Adrenal gland (tissue), 12 donors: ENCODE data around the gene TP53I11. TPM values are rescaled to one million over a fixed set of nuclear protein-coding genes. Genes with fewer than 3 reads are reported as not detected.

Experiments used
- DNase-seq, 7 donors: peaks; one replicate each; pipeline ENCODE4 v3.0.0-alpha.2; 2019 to 2020
- H3K27ac ChIP-seq, 5 donors: fragments of 200-600 bp; sonication (generic) in 4 of 5; 1 replicate in 3 of 5; 2 replicates in 2 of 5; pipeline versions ENCODE4 v1.5.1 to v1.8.0; 2016 to 2020; ENCODE audit warnings: mild to moderate bottlenecking in 1 of 5
- H3K27me3 ChIP-seq: fragments of 200-600 bp; 2 replicates; pipeline ENCODE4 v1.8.0; 2021
- H3K36me3 ChIP-seq, 2 donors: fragments of 200-600 bp; replicated peaks in 1 of 2; 1 replicate in 1 of 2; 2 replicates in 1 of 2; pipeline versions ENCODE4 v1.5.1 to v1.8.0; 2018 to 2022
- H3K4me1 ChIP-seq, 2 donors: fragments of 200-600 bp; replicated peaks in 1 of 2; 1 replicate in 1 of 2; 2 replicates in 1 of 2; pipeline versions ENCODE4 v1.5.1 to v1.8.0; 2018 to 2021
- H3K4me3 ChIP-seq, 4 donors: fragments of 200-600 bp; sonication (generic) in 3 of 4; one replicate each; pipeline ENCODE4 v1.5.1; 2016 to 2018
- H3K9me3 ChIP-seq, 3 donors: fragments of 200-600 bp; sonication (generic) in 1 of 3; replicated peaks in 1 of 3; 1 replicate in 2 of 3; 2 replicates in 1 of 3; pipeline versions ENCODE4 v1.5.1 to v1.8.0; 2016 to 2021
- CTCF ChIP-seq, 6 experiments: fragments of 450-650 bp in 4 of 6; fragments of 200-600 bp in 2 of 6; sonication (generic) in 1 of 6; IDR thresholded peaks; 1 replicate in 5 of 6; 2 replicates in 1 of 6; pipeline versions ENCODE4 v1.5.1 to v1.8.0; 2016 to 2021; ENCODE audit warnings: antibody characterized with exemption in 6 of 6, mild to moderate bottlenecking in 2 of 6, moderate library complexity in 1 of 6
- POLR2A ChIP-seq, 2 donors: fragments of 450-650 bp; IDR thresholded peaks; one replicate each; pipeline ENCODE4 v1.6.1; 2017; ENCODE audit warnings: antibody characterized with exemption in 2 of 2, mild to moderate bottlenecking in 2 of 2, moderate library complexity in 1 of 2
- WGBS, 4 donors: extraction: QIAGEN DNeasy Blood & Tissue Kit in 2 of 4; methylation state at CpG; one replicate each; pipeline versions ENCODE4 v1.1.5 to v1.1.7; 2013 to 2017; 5-methylcytosine and 5-hydroxymethylcytosine counted together
- intact Hi-C, 2 donors: fragments of 100-400 bp; cut with DNase I; formaldehyde crosslinking; loops; one replicate each; pipeline versions ENCODE4 v1.14.1 to v1.15.0; 2022 to 2023
- polyA plus RNA-seq, 3 donors: library from polyadenylated mRNA; stranded (reverse); fragments of 200-250 nt in 2 of 3; fragments of 350-450 nt in 1 of 3; fragmentation: Illumina TruSeq in 1 of 3; extraction: RNeasy Lipid Tissue Mini Kit (QIAGEN cat#74804) in 1 of 3; gene quantifications; one replicate each; pipeline ENCODE4 v1.2.3, GENCODE V29; 2013 to 2014
- total RNA-seq, 9 donors: library from RNA; depleted of rRNA in 4 of 9; stranded (reverse); fragments of >200 nt in 4 of 9; fragments of 120-200 nt in 1 of 9; fragmentation: NEBNext Ultra II Directional in 1 of 9; extraction: Animal tissue kit (Norgen Biotek cat#: 25700) in 1 of 9; gene quantifications; one replicate each; pipeline versions ENCODE4 v1.1.0 to v1.2.4, GENCODE V29; 2013 to 2023
- donor health status: healthy with polysubstance abuse.
- donor health status: Bipolar disorder and iron deficiency.
- donor health status: DM: yes; HTN: yes; CAD: no.
- donor health status: DM: no; HTN: no; CAD: no.
- donor health status: DM: no; HTN: no; CAD: no.
- donor health status: DM: yes; HTN: yes; CAD: no.

The TP53I11 gene
- total and polyA plus RNA-seq, 12 donors = 3.5 to 55.7 (median 31.0) TPM

- H3K27me3 ChIP-seq = no peaks in the 10 kb centered on the region
- 85 to 100% (median 91%) methylated on average over 4 to 7 of the region's 7 CpGs for WGBS, 4 donors
- H3K4me3 ChIP-seq = no peak overlapping the region
- H3K4me1 ChIP-seq = peaks cover 3 to 18% of the 10 kb centered on the region in 2 donors
- DNase-seq = no peak
- H3K36me3 ChIP-seq = no peaks in the 10 kb centered on the region
- H3K9me3 ChIP-seq = no peaks in the 10 kb centered on the region
- TF ChIP-seq CTCF (IDR thresholded peaks at IDR 0.05) (no peak), POLR2A (IDR thresholded peaks at IDR 0.05) (no peak)
- H3K27ac ChIP-seq = peak overlapping the region in 3 of 5 donors; percentile 39 to 78 (median 54)
- intact Hi-C loops = loop anchor here (5.0 to 10.0 kb wide), 3 partner anchors 108 to 338 kb away; partner anchors contain the start of gene TSPAN18 (in 1 of the 2)
Measured at GRCh38 chr11:44892843-44893242, 57.8 kb downstream of the TP53I11 start.

- H3K4me3 ChIP-seq = no peak overlapping the region
- intact Hi-C loops = loop anchor here in 1 of 2 donors (5.0 kb wide), 1 partner anchor 162 kb away; the partner anchor contains the start of gene TSPAN18
- no peak overlapping the region for H3K27ac ChIP-seq
- H3K4me1 ChIP-seq = peaks cover 3 to 32% of the 10 kb centered on the region in 2 donors
- WGBS, 4 donors = 90 to 100% (median 91%) methylated on average over 1 of the region's 1 CpG; no CpG with 5 or more reads in 1 of the 4 donors
- no peaks in the 10 kb centered on the region for H3K36me3 ChIP-seq
- no peak for DNase-seq
- TF ChIP-seq CTCF (IDR thresholded peaks at IDR 0.05) (no peak), POLR2A (IDR thresholded peaks at IDR 0.05) (no peak)
- H3K27me3 ChIP-seq = no peaks in the 10 kb centered on the region
- no peaks in the 10 kb centered on the region for H3K9me3 ChIP-seq
Measured at GRCh38 chr11:44889266-44889665, 61.4 kb downstream of the TP53I11 start.

- WGBS, 4 donors = 75 to 92% (median 85%) methylated on average over 1 to 3 of the region's 3 CpGs
- no peak for DNase-seq
- intact Hi-C loops = loop anchor here in 1 of 2 donors (5.0 kb wide), 1 partner anchor 160 kb away; the partner anchor contains the start of gene TSPAN18
- Histone ChIP-seq H3K4me1 (peaks cover 0 to 15% of the 10 kb centered on the region in 2 donors), H3K27ac (no peak overlapping the region), H3K27me3 (no peaks in the 10 kb centered on the region), H3K36me3 (no peaks in the 10 kb centered on the region), H3K4me3 (no peak overlapping the region), H3K9me3 (no peaks in the 10 kb centered on the region)
- TF ChIP-seq CTCF (IDR thresholded peaks at IDR 0.05) = no peak
Measured at GRCh38 chr11:44887636-44888035, 63.0 kb downstream of the TP53I11 start.

GRCh38 chr11:44886790-44887140 is 63.9 kb downstream of the TP53I11 start:
- peak in 3 of 7 donors; percentile 47 to 56 (median 51) for DNase-seq
- no peaks in the 10 kb centered on the region for H3K9me3 ChIP-seq
- intact Hi-C loops = loop anchor here in 1 of 2 donors (5.0 kb wide), 1 partner anchor 159 kb away; the partner anchor contains the start of gene TSPAN18
- H3K27ac ChIP-seq = peak overlapping the region in 2 of 5 donors; percentile 27 to 65
- H3K4me3 ChIP-seq = no peak overlapping the region
- H3K27me3 ChIP-seq = no peaks in the 10 kb centered on the region
- TF ChIP-seq POLR2A (IDR thresholded peaks at IDR 0.05) (no peak), CTCF (IDR thresholded peaks at IDR 0.05) (no peak)
- H3K36me3 ChIP-seq = no peaks in the 10 kb centered on the region
- 44 to 55% (median 51%) methylated on average over 3 of the region's 3 CpGs for WGBS, 4 donors
- peaks cover 0 to 15% of the 10 kb centered on the region in 2 donors for H3K4me1 ChIP-seq
